ENCODE data around the gene SLC15A4. TPM values are rescaled to one million over a fixed set of nuclear protein-coding genes. Genes with fewer than 3 reads are reported as not detected.

SLC15A4 gene
- total RNA-seq, 1 experiment from 2014 or later = 21.6 TPM

DNA sequence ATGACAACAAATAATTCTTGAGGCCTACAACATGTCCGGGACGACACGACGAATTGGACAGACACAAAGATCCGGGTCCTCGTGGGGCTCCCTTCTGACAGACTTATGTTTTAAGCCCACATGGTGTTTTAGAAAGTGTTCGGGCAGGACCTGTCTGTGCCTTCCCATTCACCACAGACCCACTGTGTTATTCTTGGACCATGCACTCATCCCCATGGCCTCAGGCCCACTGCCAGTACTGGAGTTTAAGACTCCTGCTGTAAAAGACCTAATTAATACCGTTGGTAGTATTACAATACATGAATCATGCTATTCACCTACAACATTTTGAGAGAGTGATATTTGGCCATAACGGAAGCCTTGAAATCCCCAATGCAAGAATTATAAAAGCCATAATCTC, 20.0 kb downstream of the SLC15A4 start:
- no CpG with 5 or more reads among the region's 9 CpGs for WGBS (ENCODE audit: extremely low coverage, insufficient read length, low lambda C conversion rate)
- H3T11ph ChIP-seq (ENCODE audit: low read length) = no peak overlapping the region
- H3K4me2 ChIP-seq (ENCODE audit: insufficient read depth, insufficient read length, low read length) = no peak overlapping the region
- H2BK20ac ChIP-seq (ENCODE audit: low read depth, low read length, poor library complexity, severe bottlenecking) = no peak overlapping the region
- H2AFZ ChIP-seq (ENCODE audit: low read length) = no peak overlapping the region
- H4K91ac ChIP-seq (ENCODE audit: insufficient read length, low read depth, low read length) = no peak overlapping the region
- Mint-ChIP-seq H3K27ac (peak overlapping the region in 1 of 3 experiments; percentile 52; a peak in 3 of 7 replicates), H3K4me3 (no peak overlapping the region), H3K36me3 (ENCODE audit: insufficient read depth in 1 of 3, low read depth in 3 of 3) (peaks cover 33 to 74% (median 73%) of the 10 kb centered on the region in 3 experiments; a peak in 6 of 7 replicates), H3K4me1 (peaks cover 0 to 8% of the 10 kb centered on the region in 2 experiments), H3K9me3 (no peaks in the 10 kb centered on the region), H3K27me3 (ENCODE audit: low read depth) (no peaks in the 10 kb centered on the region)
- no peak overlapping the region for H2AK5ac ChIP-seq (ENCODE audit: insufficient read length, low read length)
- H3K56ac ChIP-seq (ENCODE audit: insufficient read length, low read depth, low read length) = no peak overlapping the region
- H3K18ac ChIP-seq (ENCODE audit: insufficient read length, low read depth, low read length) = no peak overlapping the region
- H3K79me1 ChIP-seq (ENCODE audit: insufficient read depth, low read depth, low read length, poor library complexity, severe bottlenecking) = peaks cover 5% of the 10 kb centered on the region
- no peak overlapping the region for H3K9ac ChIP-seq (ENCODE audit: extremely low read depth, insufficient read length, low read length)
- no peaks in the 10 kb centered on the region for H3K23me2 ChIP-seq (ENCODE audit: insufficient read length, low read depth, low read length, poor library complexity, severe bottlenecking)
- H3K23ac ChIP-seq (ENCODE audit: insufficient read length, low read depth, low read length) = no peak overlapping the region
- TF ChIP-seq, protein P1, sequence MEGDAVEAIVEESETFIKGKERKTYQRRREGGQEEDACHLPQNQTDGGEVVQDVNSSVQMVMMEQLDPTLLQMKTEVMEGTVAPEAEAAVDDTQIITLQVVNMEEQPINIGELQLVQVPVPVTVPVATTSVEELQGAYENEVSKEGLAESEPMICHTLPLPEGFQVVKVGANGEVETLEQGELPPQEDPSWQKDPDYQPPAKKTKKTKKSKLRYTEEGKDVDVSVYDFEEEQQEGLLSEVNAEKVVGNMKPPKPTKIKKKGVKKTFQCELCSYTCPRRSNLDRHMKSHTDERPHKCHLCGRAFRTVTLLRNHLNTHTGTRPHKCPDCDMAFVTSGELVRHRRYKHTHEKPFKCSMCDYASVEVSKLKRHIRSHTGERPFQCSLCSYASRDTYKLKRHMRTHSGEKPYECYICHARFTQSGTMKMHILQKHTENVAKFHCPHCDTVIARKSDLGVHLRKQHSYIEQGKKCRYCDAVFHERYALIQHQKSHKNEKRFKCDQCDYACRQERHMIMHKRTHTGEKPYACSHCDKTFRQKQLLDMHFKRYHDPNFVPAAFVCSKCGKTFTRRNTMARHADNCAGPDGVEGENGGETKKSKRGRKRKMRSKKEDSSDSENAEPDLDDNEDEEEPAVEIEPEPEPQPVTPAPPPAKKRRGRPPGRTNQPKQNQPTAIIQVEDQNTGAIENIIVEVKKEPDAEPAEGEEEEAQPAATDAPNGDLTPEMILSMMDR (conservative IDR thresholded peaks at IDR 0.05) = no peak
- no peak overlapping the region for H2BK15ac ChIP-seq (ENCODE audit: low read depth, low read length)
- no peak overlapping the region for H3K4ac ChIP-seq (ENCODE audit: low read depth, low read length)
- no peak overlapping the region for H2BK12ac ChIP-seq (ENCODE audit: insufficient read length, low read depth, low read length)
- no peaks in the 10 kb centered on the region for H3K4me1 ChIP-seq (ENCODE audit: insufficient read depth, low read length)
- no peaks in the 10 kb centered on the region for H3K27me3 ChIP-seq (ENCODE audit: insufficient read depth, low read length)
- no peaks in the 10 kb centered on the region for H4K20me1 ChIP-seq (ENCODE audit: control insufficient read depth, insufficient read depth, insufficient read length)
- no peaks in the 10 kb centered on the region for H3K9me3 ChIP-seq (ENCODE audit: control insufficient read depth, low read depth, low read length)
- H3K27ac ChIP-seq (ENCODE audit: insufficient read length, low read depth, low read length) = no peak overlapping the region
- H3K14ac ChIP-seq (ENCODE audit: insufficient read depth, low read length) = no peak overlapping the region
- no peak overlapping the region for H2BK120ac ChIP-seq (ENCODE audit: low read depth, low read length, poor library complexity, severe bottlenecking)
- H4K5ac ChIP-seq (ENCODE audit: insufficient read length, low read depth, low read length) = no peak overlapping the region
- H4K8ac ChIP-seq (replicated peaks; ENCODE audit: insufficient read length, low read depth, low read length) = no peak overlapping the region
- no peak overlapping the region for H2BK5ac ChIP-seq (ENCODE audit: insufficient read length, low read length)
- no peak for DNase-seq
- H3K79me2 ChIP-seq (ENCODE audit: insufficient read depth, low read length) = peaks cover 4% of the 10 kb centered on the region; the same call in 1 of the 2 replicates
